M059J (cell line): Measurements from ENCODE around the gene KMT5B. TPM values are rescaled to one million over a fixed set of nuclear protein-coding genes. Genes with fewer than 3 reads are reported as not detected.
A peak's percentile ranks its signal among the peaks of the same experiment; 100 is the strongest.

ENCODE experiments used
- DNase-seq: peaks from one replicate; pipeline ENCODE4 v3.0.0-alpha.2; 2012; ENCODE audit warnings: low read depth
- total RNA-seq: library from RNA; depleted of rRNA; stranded (reverse); fragments of >200 nt; shearing (Covaris generic); gene quantifications from 2 replicates; pipeline ENCODE4 v1.2.3, GENCODE V29; 2014; rRNA removed

Gene KMT5B
- total RNA-seq, 1 experiment from 2014 or later, result 28.6 TPM

GRCh38 chr11:68120273-68121066, 92.6 kb downstream of the KMT5B start:
- DNase-seq, result peak; percentile 46

DNA sequence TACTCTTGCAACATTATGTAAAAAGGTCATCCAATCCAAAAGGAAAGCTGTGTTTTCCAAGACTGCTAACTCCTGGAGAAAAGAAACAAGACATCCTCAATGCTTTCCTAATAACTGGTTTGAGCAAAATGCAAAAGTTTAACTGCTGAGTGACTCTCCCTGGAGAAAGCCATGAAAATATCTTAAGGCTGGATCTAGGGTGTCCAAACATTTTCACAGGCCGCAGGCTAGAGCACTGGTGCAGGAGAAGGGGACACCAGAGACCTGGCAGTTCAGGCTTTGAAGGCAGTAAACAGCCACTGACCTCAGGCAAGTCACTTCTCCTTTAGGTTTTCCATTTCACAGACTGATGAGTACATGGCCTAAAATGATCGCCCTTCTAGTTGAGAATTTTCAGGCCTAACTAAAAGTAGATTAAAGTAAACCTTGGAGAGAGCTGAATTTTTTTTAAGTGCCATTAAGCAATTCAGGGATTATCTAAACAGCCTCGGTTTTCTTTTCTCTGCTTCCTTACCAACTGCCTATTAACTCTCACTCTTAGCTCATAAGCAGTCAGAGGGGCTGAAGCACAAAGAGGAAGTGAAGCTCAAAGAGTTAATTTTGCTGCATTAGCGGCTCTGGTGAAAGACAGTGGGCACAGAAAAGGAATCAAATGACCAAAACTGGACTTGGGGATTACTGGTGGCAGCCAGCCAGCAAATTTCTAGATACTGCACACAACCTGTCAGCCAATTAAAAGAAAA, 94.2 kb downstream of the KMT5B start:
- no peak for DNase-seq

- no peak for DNase-seq
Measured at GRCh38 chr11:68117853-68118470, 95.1 kb downstream of the KMT5B start.

GRCh38 chr11:68116974-68117373, 96.1 kb downstream of the KMT5B start:
- DNase-seq, result no peak

DNA sequence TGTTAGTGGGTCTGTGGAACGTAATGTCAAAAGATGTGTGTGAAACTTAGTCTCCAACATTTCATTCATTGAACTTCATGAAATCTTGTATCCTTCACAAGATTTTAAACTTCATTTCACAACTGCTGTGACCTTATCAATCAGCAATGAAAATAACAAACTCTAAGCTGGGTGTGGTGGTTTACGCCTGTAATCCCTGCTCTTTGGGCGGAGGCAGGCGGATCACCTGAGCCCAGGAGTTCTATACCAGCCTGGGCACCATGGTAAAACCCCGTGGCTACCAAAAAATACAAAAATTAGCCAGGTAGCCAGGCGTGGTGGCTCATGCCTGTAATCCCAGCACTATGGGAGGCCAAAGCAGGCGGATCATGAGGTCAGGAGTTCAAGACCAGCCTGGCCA, 97.0 kb downstream of the KMT5B start:
- DNase-seq, result no peak

- DNase-seq, result no peak
Measured at GRCh38 chr11:68115285-68115684, 97.8 kb downstream of the KMT5B start.

GRCh38 chr11:68113986-68114385, 99.1 kb downstream of the KMT5B start:
- DNase-seq, result no peak

DNA sequence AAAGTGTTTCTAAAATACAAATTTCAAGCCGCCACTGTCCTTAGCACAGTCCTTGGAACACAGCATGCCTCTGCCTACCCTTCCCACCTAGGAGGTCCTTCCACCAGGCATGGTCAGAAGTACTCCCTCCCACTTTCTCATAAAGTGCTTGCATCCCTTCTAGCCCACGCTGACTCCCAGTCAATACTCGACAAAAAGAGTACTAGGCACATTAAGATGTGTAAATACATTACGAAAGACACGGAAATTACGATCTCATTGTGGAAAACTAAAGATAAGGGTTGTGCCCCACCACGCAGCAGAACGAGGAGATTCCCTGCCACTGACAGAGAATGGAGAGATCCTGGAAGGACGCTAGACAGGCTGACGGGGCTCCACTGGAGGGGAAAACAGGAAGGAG, 105.4 kb downstream of the KMT5B start:
- no peak for DNase-seq

- no peak for DNase-seq
Measured at GRCh38 chr11:68106165-68106940, 106.7 kb downstream of the KMT5B start.

Other genes with a start within 250 kb of the KMT5B start
- gene UNC93B1, start 209.2 kb downstream of the KMT5B start, total RNA-seq, result 56.3 and 75.4 TPM in 2 replicates
- gene ALDH3B1, start 203.0 kb downstream of the KMT5B start, total RNA-seq, result 11.0 and 16.8 TPM in 2 replicates
- 290 and 295 TPM in 2 replicates for gene NDUFS8, start 182.6 kb downstream of the KMT5B start, total RNA-seq
- 29.0 and 33.9 TPM in 2 replicates for gene TCIRG1, start 174.3 kb downstream of the KMT5B start, total RNA-seq
- gene CHKA, start 91.9 kb downstream of the KMT5B start, total RNA-seq, result 8.7 and 13.7 TPM in 2 replicates
- 42.3 and 59.2 TPM in 2 replicates for gene C11orf24, start 58.7 kb upstream of the KMT5B start, total RNA-seq
- 10.1 and 19.7 TPM in 2 replicates for gene LRP5, start 99.3 kb upstream of the KMT5B start, total RNA-seq
- gene PPP6R3, start 247.5 kb upstream of the KMT5B start, total RNA-seq, result 67.4 and 104 TPM in 2 replicates